T-cell (primary cell): Measurements from ENCODE around the gene EXOC4. TPM values are rescaled to one million over a fixed set of nuclear protein-coding genes. Genes with fewer than 3 reads are reported as not detected.

Source experiments
- ATAC-seq, 4 experiments: fragments of 200-7000 bp in 3 of 4; fragments of 150-1000 bp in 1 of 4; cut with Tn5 transposase; replicated peaks in 1 of 4; 1 replicate in 3 of 4; 2 replicates in 1 of 4; pipeline ENCODE4 v1.10.0; 2021; ENCODE audit warnings: moderate library complexity in 3 of 4, mild to moderate bottlenecking in 2 of 4, moderate number of reproducible peaks in 1 of 4
- CTCF ChIA-PET, 2 donors: fragments of 300-600 bp; sonication (Branson Sonifier 250); formaldehyde crosslinking; loops; one replicate each; lab custom pipeline; 2022; ENCODE audit warnings: antibody characterized with exemption in 2 of 2; lab: Charles Lee
- POLR2A ChIA-PET, 2 donors: fragments of 300-600 bp; sonication (Branson Sonifier 250); formaldehyde crosslinking; loops; one replicate each; lab custom pipeline; 2022; ENCODE audit warnings: antibody characterized with exemption in 2 of 2; lab: Charles Lee
- DNase-seq, 35 experiments: peaks; one replicate each; pipeline versions ENCODE4 v3.0.0 to v3.0.0-alpha.2; 2013 to 2023
- H3K27ac ChIP-seq: one replicate; pipeline ENCODE4 v1.5.1; 2013; ENCODE audit warnings: low read length
- H3K27me3 ChIP-seq, 2 experiments: replicated peaks in 1 of 2; 1 replicate in 1 of 2; 2 replicates in 1 of 2; pipeline versions ENCODE4 v1.6.1 to v1.7.0; 2013; ENCODE audit warnings: low read length in 1 of 2, mixed read lengths in 1 of 2; ENCODE audit not compliant: control insufficient read depth in 2 of 2, insufficient read depth in 2 of 2; ENCODE audit errors: extremely low read depth in 1 of 2
- H3K36me3 ChIP-seq, 2 donors: 1 replicate in 1 of 2; 2 replicates in 1 of 2; pipeline versions ENCODE4 v1.6.1 to v1.7.0; 2013; ENCODE audit warnings: low read length in 1 of 2; ENCODE audit not compliant: control insufficient read depth in 2 of 2, insufficient read depth in 1 of 2; ENCODE audit errors: extremely low read depth in 1 of 2
- H3K4me1 ChIP-seq, 2 experiments: 1 replicate in 1 of 2; 2 replicates in 1 of 2; pipeline versions ENCODE4 v1.6.1 to v1.7.0; 2013; ENCODE audit warnings: low read length in 2 of 2, mixed read lengths in 1 of 2; ENCODE audit not compliant: insufficient read depth in 2 of 2, control insufficient read depth in 1 of 2; ENCODE audit errors: extremely low read depth in 1 of 2
- H3K4me3 ChIP-seq, 2 donors: 1 replicate in 1 of 2; 2 replicates in 1 of 2; pipeline versions ENCODE4 v1.5.1 to v1.7.0; 2013; ENCODE audit warnings: mild to moderate bottlenecking in 2 of 2, low read length in 1 of 2, moderate library complexity in 1 of 2; ENCODE audit not compliant: control insufficient read depth in 1 of 2; ENCODE audit errors: extremely low read depth in 1 of 2
- H3K9me3 ChIP-seq: 2 replicates; pipeline ENCODE4 v1.7.0; 2013
- H3K27ac Mint-ChIP-seq, 2 donors: one replicate each; pipeline ENCODE4 v1.8.0; 2020 to 2021; ENCODE audit warnings: mild to moderate bottlenecking in 2 of 2, mixed read lengths in 2 of 2
- H3K27me3 Mint-ChIP-seq, 2 donors: one replicate each; pipeline ENCODE4 v1.8.0; 2021 to 2022; ENCODE audit warnings: mixed read lengths in 2 of 2
- H3K36me3 Mint-ChIP-seq: one replicate; pipeline ENCODE4 v1.8.0; 2021; ENCODE audit warnings: mixed read lengths
- H3K4me1 Mint-ChIP-seq, 3 donors: one replicate each; pipeline ENCODE4 v1.8.0; 2020 to 2022; ENCODE audit warnings: mixed read lengths in 3 of 3, mild to moderate bottlenecking in 1 of 3
- H3K4me3 Mint-ChIP-seq, 3 donors: one replicate each; pipeline ENCODE4 v1.8.0; 2020 to 2022; ENCODE audit warnings: mild to moderate bottlenecking in 3 of 3, mixed read lengths in 3 of 3, moderate library complexity in 3 of 3
- H3K9me3 Mint-ChIP-seq, 3 donors: one replicate each; pipeline ENCODE4 v1.8.0; 2020 to 2022; ENCODE audit warnings: mixed read lengths in 3 of 3
- WGBS: methylation state at CpG from one replicate; pipeline ENCODE4 v1.1.5; 2013; ENCODE audit warnings: missing lambda C conversion rate; ENCODE audit not compliant: insufficient coverage; 5-methylcytosine and 5-hydroxymethylcytosine counted together
- total RNA-seq, 35 experiments: library from RNA in 6 of 35; stranded (reverse) in 6 of 35; fragments of 120-200 nt in 1 of 35; gene quantifications; one replicate each; pipeline versions ENCODE4 v1.2.1 to v1.2.4 and lab custom pipeline; 2013 to 2026

The EXOC4 gene
- total RNA-seq, 5 donors from 2014 or later (not counting 1 experiment from before 2014, with no cell fraction given): 58.2 to 108 (median 64.8) TPM

GRCh38 chr7:134067164-134067563 is 814.3 kb downstream of the EXOC4 start:
- no peaks in the 10 kb centered on the region for H3K27me3 Mint-ChIP-seq
- H3K36me3 ChIP-seq: peaks cover 5% of the 10 kb centered on the region in 2 donors
- no peaks in the 10 kb centered on the region for H3K4me1 ChIP-seq
- ChIA-PET POLR2A (interaction anchor here in 1 of 2 donors (1.3 kb wide), 1 partner anchor 18 kb away, joined by 12 read pairs; no protein-coding TSS in a partner anchor), CTCF (no interaction called here)
- H3K36me3 Mint-ChIP-seq: peaks cover 64% of the 10 kb centered on the region
- WGBS: no CpG with 5 or more reads among the region's 4 CpGs
- H3K4me3 ChIP-seq: no peak overlapping the region
- no peak for DNase-seq
- ATAC-seq: no peak
- H3K27ac Mint-ChIP-seq: no peak overlapping the region
- no peaks in the 10 kb centered on the region for H3K4me1 Mint-ChIP-seq
- peaks cover 0 to 4% (median 0%) of the 10 kb centered on the region in 3 donors for H3K9me3 Mint-ChIP-seq
- no peaks in the 10 kb centered on the region for H3K9me3 ChIP-seq
- H3K4me3 Mint-ChIP-seq: no peak overlapping the region
- no peak overlapping the region for H3K27ac ChIP-seq
- no peaks in the 10 kb centered on the region for H3K27me3 ChIP-seq

GRCh38 chr7:134068670-134069069 is 815.8 kb downstream of the EXOC4 start:
- Mint-ChIP-seq H3K4me3 (no peak overlapping the region), H3K27me3 (no peaks in the 10 kb centered on the region), H3K36me3 (peaks cover 54% of the 10 kb centered on the region), H3K27ac (no peak overlapping the region), H3K9me3 (peaks cover 0 to 4% (median 0%) of the 10 kb centered on the region in 3 donors), H3K4me1 (no peaks in the 10 kb centered on the region)
- POLR2A ChIA-PET: no interaction called here
- WGBS: 93% methylated on average over 4 of the region's 6 CpGs
- Histone ChIP-seq H3K9me3 (no peaks in the 10 kb centered on the region), H3K27ac (no peak overlapping the region), H3K27me3 (no peaks in the 10 kb centered on the region), H3K4me3 (no peak overlapping the region), H3K36me3 (peaks cover 0 to 5% of the 10 kb centered on the region in 2 donors), H3K4me1 (no peaks in the 10 kb centered on the region)
- CTCF ChIA-PET: no interaction called here
- DNase-seq (no peak), ATAC-seq (no peak)

GRCh38 chr7:134069187-134069586 is 816.3 kb downstream of the EXOC4 start:
- H3K36me3 Mint-ChIP-seq: peaks cover 53% of the 10 kb centered on the region
- H3K4me3 ChIP-seq: no peak overlapping the region
- ATAC-seq (no peak), DNase-seq (no peak)
- peaks cover 0 to 5% of the 10 kb centered on the region in 2 donors for H3K36me3 ChIP-seq
- H3K4me3 Mint-ChIP-seq: no peak overlapping the region
- CTCF ChIA-PET: no interaction called here
- no peak overlapping the region for H3K27ac ChIP-seq
- no peak overlapping the region for H3K27ac Mint-ChIP-seq
- peaks cover 0 to 4% (median 0%) of the 10 kb centered on the region in 3 donors for H3K9me3 Mint-ChIP-seq
- H3K4me1 Mint-ChIP-seq: no peaks in the 10 kb centered on the region
- POLR2A ChIA-PET: no interaction called here
- no peaks in the 10 kb centered on the region for H3K27me3 Mint-ChIP-seq
- no peaks in the 10 kb centered on the region for H3K9me3 ChIP-seq
- no peaks in the 10 kb centered on the region for H3K27me3 ChIP-seq
- 100% methylated on average over 2 of the region's 2 CpGs for WGBS
- no peaks in the 10 kb centered on the region for H3K4me1 ChIP-seq

GRCh38 chr7:134070673-134071072 is 817.8 kb downstream of the EXOC4 start:
- peaks cover 55% of the 10 kb centered on the region for H3K36me3 Mint-ChIP-seq
- no peaks in the 10 kb centered on the region for H3K4me1 Mint-ChIP-seq
- CTCF ChIA-PET: no interaction called here
- Histone ChIP-seq H3K27ac (no peak overlapping the region), H3K4me3 (no peak overlapping the region), H3K4me1 (no peaks in the 10 kb centered on the region), H3K27me3 (no peaks in the 10 kb centered on the region), H3K36me3 (peaks cover 0 to 3% of the 10 kb centered on the region in 2 donors), H3K9me3 (no peaks in the 10 kb centered on the region)
- no CpG with 5 or more reads among the region's 3 CpGs for WGBS
- DNase-seq (no peak), ATAC-seq (no peak)
- no peak overlapping the region for H3K27ac Mint-ChIP-seq
- no peaks in the 10 kb centered on the region for H3K27me3 Mint-ChIP-seq
- peaks cover 0 to 9% (median 0%) of the 10 kb centered on the region in 3 donors for H3K9me3 Mint-ChIP-seq
- no peak overlapping the region for H3K4me3 Mint-ChIP-seq
- POLR2A ChIA-PET: no interaction called here

- ATAC-seq: no peak
- no peak overlapping the region for H3K4me3 ChIP-seq
- POLR2A ChIA-PET: no interaction called here
Observed at GRCh38 chr7:134071355-134072331, 818.8 kb downstream of the EXOC4 start.

GRCh38 chr7:134073276-134073675 is 820.4 kb downstream of the EXOC4 start:
- Mint-ChIP-seq H3K27me3 (no peaks in the 10 kb centered on the region), H3K9me3 (peaks cover 0 to 9% (median 0%) of the 10 kb centered on the region in 3 donors), H3K27ac (no peak overlapping the region), H3K36me3 (peaks cover 45% of the 10 kb centered on the region), H3K4me1 (no peaks in the 10 kb centered on the region), H3K4me3 (no peak overlapping the region)
- Histone ChIP-seq H3K4me3 (no peak overlapping the region), H3K27me3 (no peaks in the 10 kb centered on the region), H3K4me1 (no peaks in the 10 kb centered on the region), H3K36me3 (no peaks in the 10 kb centered on the region), H3K27ac (no peak overlapping the region), H3K9me3 (no peaks in the 10 kb centered on the region)
- ChIA-PET CTCF (no interaction called here), POLR2A (no interaction called here)
- no peak for DNase-seq
- no peak for ATAC-seq
- 100% methylated on average over 3 of the region's 6 CpGs for WGBS

More at GRCh38 chr7:134071355-134072331, 818.8 kb downstream of the EXOC4 start:
- no peak for DNase-seq
- Mint-ChIP-seq H3K9me3 (peaks cover 0 to 9% (median 0%) of the 10 kb centered on the region in 3 donors), H3K4me1 (no peaks in the 10 kb centered on the region), H3K27ac (no peak overlapping the region), H3K27me3 (no peaks in the 10 kb centered on the region), H3K4me3 (no peak overlapping the region), H3K36me3 (peaks cover 50% of the 10 kb centered on the region)
- H3K9me3 ChIP-seq: no peaks in the 10 kb centered on the region
- CTCF ChIA-PET: interaction anchor here in 1 of 2 donors (0.6 kb wide), 1 partner anchor 55 kb away, joined by 3 read pairs; no protein-coding TSS in a partner anchor
- H3K27me3 ChIP-seq: no peaks in the 10 kb centered on the region
- H3K36me3 ChIP-seq: no peaks in the 10 kb centered on the region
- H3K27ac ChIP-seq: no peak overlapping the region
- no peaks in the 10 kb centered on the region for H3K4me1 ChIP-seq
